Activated CD8-positive, alpha-beta memory T cell treated with anti-CD3 and anti-CD28 coated beads for 24 hours (primary cell): Measurements from ENCODE around the gene CLCN2.

Experiments used
- DNase-seq: peaks from one replicate; pipeline ENCODE4 v3.0.0-alpha.2; 2020

CLCN2 gene

GRCh38 chr3:184321666-184322065 is 39.7 kb downstream of the CLCN2 start:
- DNase-seq: no peak

- no peak for DNase-seq
Measured at GRCh38 chr3:184320104-184320445, 41.3 kb downstream of the CLCN2 start.

DNA sequence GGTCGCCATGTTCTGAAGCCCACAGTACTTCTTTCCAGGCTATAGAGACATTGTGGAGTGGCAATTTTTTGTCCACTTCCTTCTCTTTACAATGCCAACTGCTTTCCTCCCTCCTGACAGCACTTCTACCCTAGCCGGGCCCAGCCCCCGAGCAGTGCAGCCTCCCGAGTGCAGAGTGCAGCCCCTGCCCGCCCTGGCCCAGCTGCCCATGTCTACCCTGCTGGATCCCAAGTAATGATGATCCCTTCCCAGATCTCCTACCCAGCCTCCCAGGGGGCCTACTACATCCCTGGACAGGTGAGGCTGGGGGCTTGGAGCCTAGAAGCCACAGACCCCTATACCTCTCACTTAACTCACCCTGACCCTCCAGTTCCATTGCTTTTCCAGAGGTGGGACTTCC is 44.2 kb downstream of the CLCN2 start:
- DNase-seq: no peak

- DNase-seq: no peak
Measured at GRCh38 chr3:184316792-184317191, 44.6 kb downstream of the CLCN2 start.

- peak; percentile 64 for DNase-seq
Measured at GRCh38 chr3:184315871-184316661, 45.3 kb downstream of the CLCN2 start.

- DNase-seq: no peak
Measured at GRCh38 chr3:184315543-184315867, 45.9 kb downstream of the CLCN2 start.

DNA sequence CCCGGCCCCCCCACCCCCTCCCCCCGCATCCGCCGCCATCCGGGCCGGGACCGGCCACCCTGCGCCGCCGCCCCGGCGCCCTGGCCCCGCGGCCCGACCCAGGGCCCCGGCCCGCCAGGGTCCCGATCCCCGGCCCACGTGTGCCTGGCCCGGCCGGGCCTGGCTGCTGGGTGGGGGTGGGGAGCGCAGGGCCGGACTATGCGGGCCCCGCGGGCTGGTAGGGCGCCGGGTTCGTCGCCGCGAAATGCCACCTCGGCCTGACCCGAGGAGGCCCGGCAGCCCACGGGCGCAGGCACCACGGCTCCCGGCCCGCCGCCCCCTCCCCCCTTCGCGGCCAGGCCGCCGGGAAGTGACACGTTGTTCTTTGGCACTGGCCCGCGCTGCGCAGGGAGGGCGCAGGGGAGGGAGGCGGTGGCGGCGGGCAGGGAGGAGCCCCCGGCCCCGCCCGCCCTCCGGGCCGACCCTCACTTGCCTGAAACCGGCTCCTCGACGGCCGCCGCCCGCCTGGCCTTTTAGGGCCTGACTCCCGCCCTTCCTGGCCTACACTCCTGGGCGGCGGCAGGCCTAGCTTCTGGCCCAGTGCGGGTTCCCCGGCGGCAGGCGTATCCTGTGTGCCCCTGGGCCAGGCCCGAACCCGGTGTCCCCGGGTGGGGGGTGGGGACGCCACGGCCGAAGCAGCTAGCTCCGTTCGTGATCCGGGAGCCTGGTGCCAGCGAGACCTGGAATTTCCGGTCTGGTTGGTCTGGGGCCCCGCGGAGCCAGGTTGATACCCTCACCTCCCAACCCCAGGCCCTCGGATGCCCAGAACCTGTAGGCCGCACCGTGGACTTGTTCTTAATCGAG is 46.5 kb downstream of the CLCN2 start:
- DNase-seq: peak; percentile 86

GRCh38 chr3:184314363-184314699 is 47.1 kb downstream of the CLCN2 start, which contains the start of gene EIF4G1:
EIF4G1 (plus strand) TSS chr3:184314606; CDS start chr3:184315797, 1,191 bp downstream.
- DNase-seq: peak; percentile 95

GRCh38 chr3:184311633-184312032 is 49.8 kb downstream of the CLCN2 start:
- no peak for DNase-seq

DNA sequence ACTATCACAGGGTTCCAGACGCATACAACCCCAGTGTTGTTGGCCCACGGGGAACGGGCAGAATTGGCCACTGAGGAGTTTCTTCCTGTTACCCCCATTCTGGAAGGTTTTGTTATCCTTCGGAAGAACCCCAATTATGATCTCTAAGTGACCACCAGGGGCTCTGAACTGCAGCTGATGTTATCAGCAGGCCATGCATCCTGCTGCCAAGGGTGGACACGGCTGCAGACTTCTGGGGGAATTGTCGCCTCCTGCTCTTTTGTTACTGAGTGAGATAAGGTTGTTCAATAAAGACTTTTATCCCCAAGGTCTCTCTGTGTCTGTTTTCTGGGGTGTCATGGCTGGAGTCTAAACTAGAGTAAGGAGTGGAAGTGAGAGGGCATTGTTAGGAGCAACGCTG is 52.7 kb downstream of the CLCN2 start:
- DNase-seq: no peak

DNA sequence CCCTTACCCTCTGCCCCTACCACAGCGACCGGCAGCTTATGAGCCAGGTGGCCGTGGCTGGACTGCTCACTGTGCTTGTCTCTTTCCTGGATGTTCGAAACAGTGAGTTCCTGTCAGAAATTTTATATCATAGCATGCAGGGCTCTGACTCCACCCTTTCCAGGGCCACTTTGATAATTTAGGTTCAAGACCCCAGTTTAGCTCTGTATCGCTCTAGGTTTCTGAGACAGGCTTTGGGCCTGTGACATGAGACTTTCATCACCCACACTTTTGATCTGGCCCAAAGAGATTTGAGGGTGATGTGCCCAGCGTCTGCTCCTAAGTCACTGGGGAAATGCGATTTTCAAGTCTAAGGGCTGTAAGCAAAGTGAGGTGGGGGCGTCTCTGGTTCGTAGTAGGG is 53.5 kb downstream of the CLCN2 start:
- DNase-seq: no peak

DNA sequence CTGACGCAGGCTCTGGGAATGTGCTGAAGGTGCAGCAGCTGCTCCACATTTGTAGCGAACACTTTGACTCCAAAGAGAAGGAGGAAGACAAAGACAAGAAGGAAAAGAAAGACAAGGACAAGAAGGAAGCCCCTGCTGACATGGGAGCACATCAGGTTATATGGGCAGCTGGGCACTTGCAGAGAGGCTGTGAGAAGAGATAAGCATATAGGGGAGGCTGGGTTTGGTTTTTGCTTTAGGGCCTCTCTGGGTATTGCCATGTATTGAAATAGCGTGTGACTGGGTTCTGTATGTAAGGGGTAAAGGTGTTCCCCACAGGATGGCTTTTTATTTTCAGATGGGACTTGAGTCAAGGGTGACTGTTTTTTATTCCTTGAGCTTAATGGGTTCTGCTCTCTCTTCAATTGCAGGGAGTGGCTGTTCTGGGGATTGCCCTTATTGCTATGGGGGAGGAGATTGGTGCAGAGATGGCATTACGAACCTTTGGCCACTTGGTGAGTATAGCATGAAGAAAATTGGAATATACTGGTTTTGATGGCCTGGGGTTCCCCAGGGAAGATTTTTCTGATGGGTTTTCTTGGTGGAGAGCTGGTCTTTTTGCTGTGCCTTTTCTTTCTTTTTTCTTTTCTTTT is 54.9 kb downstream of the CLCN2 start:
- DNase-seq: no peak

- DNase-seq: no peak
Measured at GRCh38 chr3:184305577-184305976, 55.8 kb downstream of the CLCN2 start.

GRCh38 chr3:184300378-184300720 is 61.1 kb downstream of the CLCN2 start:
- no peak for DNase-seq

GRCh38 chr3:184299488-184300377 is 61.7 kb downstream of the CLCN2 start:
- DNase-seq: no peak

DNA sequence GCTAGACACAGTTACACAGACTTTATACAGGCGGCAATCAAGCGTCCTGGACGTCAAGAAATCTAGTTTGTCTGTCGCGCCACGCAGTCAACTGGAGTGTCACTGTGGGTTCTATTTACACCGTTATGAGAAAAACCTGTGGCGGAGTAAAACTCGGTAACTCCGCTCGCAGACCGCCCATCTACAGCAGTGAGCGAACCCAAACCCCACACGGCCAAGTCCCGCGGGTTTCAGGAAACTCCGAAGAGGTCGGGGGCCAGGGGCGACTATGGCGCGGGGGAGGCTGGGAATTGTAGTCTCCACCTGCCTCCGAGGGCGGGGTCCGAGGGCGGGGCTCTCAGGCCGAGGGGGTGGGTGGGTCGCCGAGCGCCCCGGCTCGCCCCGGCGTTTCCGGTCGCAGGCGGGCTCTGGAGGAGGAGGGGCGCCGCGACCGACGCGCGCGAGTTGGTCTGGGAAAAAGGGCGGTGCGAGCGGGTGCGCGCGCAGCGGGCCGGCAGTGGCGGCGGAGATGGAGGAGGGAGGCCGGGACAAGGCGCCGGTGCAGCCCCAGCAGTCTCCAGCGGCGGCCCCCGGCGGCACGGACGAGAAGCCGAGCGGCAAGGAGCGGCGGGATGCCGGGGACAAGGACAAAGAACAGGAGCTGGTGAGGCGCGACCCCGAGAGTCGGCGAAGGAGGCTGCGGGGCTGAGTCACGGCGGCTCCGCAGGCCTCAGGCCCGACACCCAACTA is 62.5 kb downstream of the CLCN2 start, which contains the start of gene PSMD2:
TSS of gene PSMD2 (plus strand) at position 483 of the 729 bp plus-strand sequence. CDS start at position 509, 26 bp downstream.
- DNase-seq: peak; percentile 98

DNA sequence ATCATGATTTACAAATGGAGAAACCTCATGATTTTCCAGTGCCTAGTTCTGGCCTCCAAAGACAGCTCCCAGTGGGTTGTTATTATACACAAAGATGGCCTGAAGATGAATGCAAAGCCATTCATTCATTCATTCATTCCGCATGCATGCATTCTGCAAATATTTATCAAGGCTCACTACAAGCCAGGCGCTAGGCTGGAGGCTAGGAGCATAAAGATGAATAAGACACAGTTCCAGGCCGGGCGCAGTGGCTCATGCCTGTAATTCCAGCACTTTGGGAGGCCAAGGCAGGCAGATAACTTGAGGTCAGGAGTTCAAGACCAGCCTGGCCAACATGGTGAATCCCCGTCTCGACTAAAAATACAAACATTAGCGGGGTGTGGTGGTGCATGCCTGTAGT is 64.8 kb downstream of the CLCN2 start:
- no peak for DNase-seq
